ENCODE measurements around the gene PANX1.

GRCh38 chr11:94151903-94152677 lies 23.4 kb downstream of the PANX1 start:
- TF ChIP-seq POLR2A (IDR thresholded peaks at IDR 0.05; ENCODE audit: low read length): no peak
- TF ChIP-seq GATA1 (IDR thresholded peaks at IDR 0.05; ENCODE audit: low read depth, low read length): no peak
